K562 (cell line): ENCODE measurements around the gene RNF152. TPM values are rescaled to one million over a fixed set of nuclear protein-coding genes. Genes with fewer than 3 reads are reported as not detected.
"Not testable (repeated sequence)": the region's sequence is repeated elsewhere in the genome, so short reads cannot be mapped to it uniquely, and the experiment has no call there.

ENCODE experiments used
- ATAC-seq: fragments of 200-7000 bp; cut with Tn5 transposase; 3 replicates; pipeline ENCODE4 v1.9.1; 2020; ENCODE audit warnings: moderate library complexity
- BruUV-seq: library from RNA; stranded (reverse); fragments of 400-500 nt; replicated peaks from 2 replicates; lab custom pipeline; 2021; lab: Mats Ljungman, UMichigan
- CTCF ChIA-PET: fragments of 300-600 bp; formaldehyde crosslinking; extraction: SDS; loops from one replicate; lab custom pipeline; 2021; ENCODE audit warnings: low intra/inter-chr PET ratio; lab: Yijun Ruan, JAX
- POLR2A ChIA-PET: fragments of 300-600, 350-650 bp; sonication (Branson Sonifier 250); formaldehyde crosslinking; extraction: SDS; loops from one replicate; lab custom pipeline; 2021; ENCODE audit warnings: antibody characterized with exemption, inconsistent platforms; lab: Yijun Ruan, JAX
- DNase-seq, 4 experiments: peaks; one replicate each; pipeline versions ENCODE4 v3.0.0 to v3.0.0-alpha.2; 2011 to 2018; ENCODE audit warnings: low spot score in 3 of 4, mixed read lengths in 3 of 4; ENCODE audit errors: extremely low read depth in 1 of 4
- FAIRE-seq: peaks from 2 replicates; lab custom pipeline; 2011; peaks lifted over from hg19 to GRCh38; lab: Jason Lieb, UNC
- H2AFZ ChIP-seq: 2 replicates; pipeline ENCODE4 v1.6.0; 2011; ENCODE audit warnings: low read depth, low read length, control low read depth, inconsistent platforms
- H3K27ac ChIP-seq: fragments of 200-600 bp; 3 replicates; pipeline ENCODE4 v1.8.0; 2011; ENCODE audit warnings: low read depth, mild to moderate bottlenecking, control low read depth, inconsistent platforms, low read length, moderate library complexity, mixed read lengths; ENCODE audit errors: extremely low read depth
- H3K27me3 ChIP-seq, 2 experiments: fragments of 300-600 bp in 1 of 2; 2 replicates in 1 of 2; 3 replicates in 1 of 2; pipeline versions ENCODE4 v1.6.0 to v1.8.0; 2011; ENCODE audit warnings: inconsistent platforms in 2 of 2, low read length in 2 of 2, mild to moderate bottlenecking in 1 of 2, mixed read lengths in 1 of 2, moderate library complexity in 1 of 2; ENCODE audit not compliant: control insufficient read depth in 2 of 2, insufficient read depth in 2 of 2
- H3K36me3 ChIP-seq: fragments of 300-600 bp; 3 replicates; pipeline ENCODE4 v1.8.0; 2011; ENCODE audit warnings: mild to moderate bottlenecking, low read length, inconsistent platforms; ENCODE audit not compliant: control insufficient read depth, insufficient read depth
- H3K4me1 ChIP-seq, 2 experiments: fragments of 200-600 bp in 1 of 2; replicated peaks in 1 of 2; 2 replicates in 1 of 2; 3 replicates in 1 of 2; pipeline versions ENCODE4 v1.5.1 to v1.8.0; 2011; ENCODE audit warnings: inconsistent platforms in 2 of 2, low read length in 2 of 2, mild to moderate bottlenecking in 1 of 2, mixed read lengths in 1 of 2, moderate library complexity in 1 of 2; ENCODE audit not compliant: control insufficient read depth in 2 of 2, insufficient read depth in 2 of 2
- H3K4me2 ChIP-seq: 2 replicates; pipeline ENCODE4 v1.6.1; 2011; ENCODE audit warnings: low read length, control low read depth, inconsistent platforms, mixed read lengths; ENCODE audit not compliant: insufficient read depth
- H3K4me3 ChIP-seq: fragments of 200-600 bp; sonication (generic), shearing (Covaris generic); 2 replicates; pipeline ENCODE4 v1.5.1; 2016; ENCODE audit warnings: control low read depth, inconsistent platforms
- H3K79me2 ChIP-seq: fragments of 200-600 bp; 3 replicates; pipeline ENCODE4 v1.8.0; 2011; ENCODE audit warnings: low read length, inconsistent platforms; ENCODE audit not compliant: control insufficient read depth, insufficient read depth
- H3K9ac ChIP-seq, 2 experiments: 2 replicates each; pipeline versions ENCODE4 v1.6.0 to v1.6.1; 2011; ENCODE audit warnings: low read depth in 2 of 2, low read length in 2 of 2, control low read depth in 1 of 2, inconsistent platforms in 1 of 2, mild to moderate bottlenecking in 1 of 2, mixed read lengths in 1 of 2; ENCODE audit not compliant: insufficient read depth in 1 of 2
- H3K9me1 ChIP-seq: one replicate; pipeline ENCODE4 v1.6.0; 2011; ENCODE audit warnings: inconsistent platforms, mild to moderate bottlenecking, low read length, moderate library complexity; ENCODE audit not compliant: control insufficient read depth, insufficient read depth
- H3K9me3 ChIP-seq: replicated peaks from 2 replicates; pipeline ENCODE4 v1.5.1; 2011; ENCODE audit warnings: low read depth, low read length, inconsistent platforms; ENCODE audit not compliant: control insufficient read depth, insufficient read depth
- H4K20me1 ChIP-seq: replicated peaks from 2 replicates; pipeline ENCODE4 v1.6.1; 2011; ENCODE audit warnings: low read length, inconsistent platforms, mixed read lengths; ENCODE audit not compliant: control insufficient read depth, insufficient read depth
- ARID3A ChIP-seq: IDR thresholded peaks from 2 replicates; pipeline ENCODE4 v1.6.1; 2012; ENCODE audit warnings: low read depth, low read length, improper control_type of control experiment, borderline replicate concordance
- DPF2 ChIP-seq: fragments of 450-650 bp; IDR thresholded peaks from 2 replicates; pipeline ENCODE4 v1.6.1; 2016
- HLTF ChIP-seq: fragments of 450-650 bp; IDR thresholded peaks from 2 replicates; pipeline ENCODE4 v1.6.1; 2016
- KDM5B ChIP-seq: fragments of 200-600 bp; sonication (generic); IDR thresholded peaks from 2 replicates; pipeline ENCODE4 v1.6.1; 2012; ENCODE audit warnings: low read depth, mild to moderate bottlenecking, moderate library complexity, low read length, control low read depth, inconsistent platforms; ENCODE audit not compliant: insufficient replicate concordance
- MYBL2 ChIP-seq, 2 experiments: fragments of 450-650 bp in 1 of 2; sonication (generic) in 1 of 2; formaldehyde crosslinking in 1 of 2; IDR thresholded peaks; 2 replicates each; pipeline versions ENCODE4 v1.6.1 to v1.8.1; 2017 to 2022; ENCODE audit warnings: borderline replicate concordance in 1 of 2, inconsistent platforms in 1 of 2, low read depth in 1 of 2, mild to moderate bottlenecking in 1 of 2, missing genetic modification reagents in 1 of 2, moderate library complexity in 1 of 2
- POU5F1 ChIP-seq: fragments of 150-350 bp; IDR thresholded peaks from 2 replicates; pipeline ENCODE4 v1.6.1; 2014; ENCODE audit warnings: borderline replicate concordance, low read length, low read depth, mild to moderate bottlenecking; ENCODE audit not compliant: partially characterized antibody
- SMC3 ChIP-seq: conservative IDR thresholded peaks from 2 replicates; pipeline ENCODE4 v1.6.1; 2011; ENCODE audit warnings: low read depth, low read length, improper control_type of control experiment; ENCODE audit not compliant: insufficient read depth
- STAT5A ChIP-seq: IDR thresholded peaks from 2 replicates; pipeline ENCODE4 v1.6.1; 2012; ENCODE audit warnings: low read length, inconsistent platforms, borderline replicate concordance
- THAP7 ChIP-seq: fragments of 250-450 bp; sonication (Bioruptor Pico); IDR thresholded peaks from 2 replicates; pipeline ENCODE4 v1.5.0; 2021
- WGBS: fragments of 100-300 bp; shearing (Covaris generic); methylation state at CpG from one replicate; pipeline ENCODE4 v1.1.6; 2016; ENCODE audit warnings: low coverage, mixed read lengths; ENCODE audit not compliant: insufficient coverage; ENCODE audit errors: missing lambda C conversion rate; 5-methylcytosine and 5-hydroxymethylcytosine counted together
- in situ Hi-C: fragments of 300-500 bp; cut with MboI; formaldehyde crosslinking; loops from 4 replicates; pipeline ENCODE4 v1.15.0; 2018; ENCODE audit warnings: inconsistent platforms, mixed read lengths
- intact Hi-C: fragments of 100-400 bp; cut with micrococcal nuclease; formaldehyde crosslinking; loops from 2 replicates; pipeline ENCODE4 v1.14.2; 2022
- polyA plus RNA-seq, 8 experiments: library from polyadenylated mRNA; depleted of rRNA in 4 of 8; stranded (reverse) in 5 of 8; unstranded in 3 of 8; fragments of >200 nt; fragmentation: Nextera tagmentation in 2 of 8; fragmentation: Illumina TruSeq in 1 of 8; extraction: Ambion mirVana in 2 of 8; extraction: Trizol in 1 of 8; gene quantifications; 2 replicates each; pipeline versions ENCODE4 v1.2.1 to v1.2.3, GENCODE V29; 2011 to 2014; ENCODE audit warnings: inconsistent platforms in 1 of 8, missing spikeins in 1 of 8
- total RNA-seq, 7 experiments: library from RNA; depleted of rRNA in 6 of 7; stranded (reverse); fragments of >200 nt in 6 of 7; fragmentation: Illumina TruSeq in 2 of 7; extraction: Trizol in 2 of 7; gene quantifications; 2 replicates each; pipeline versions ENCODE4 v1.2.1 to v1.2.3, GENCODE V29; 2011 to 2021; ENCODE audit warnings: low replicate concordance in 1 of 7
- TF ChIP-seq, protein P1 (sequence below): fragments of 250-450 bp; sonication (Bioruptor Pico); IDR thresholded peaks from 2 replicates; pipeline ENCODE4 v1.8.0; 2021; ENCODE audit warnings: moderate library complexity, mild to moderate bottlenecking, inconsistent platforms
- TF ChIP-seq, protein P2 (sequence below): fragments of 250-450 bp; sonication (Bioruptor Pico); IDR thresholded peaks from 2 replicates; pipeline ENCODE4 v1.8.0; 2022; ENCODE audit warnings: inconsistent platforms

The RNF152 gene
- total and polyA plus RNA-seq, 9 of the 15 experiments (the other 6 are each of a cell fraction or from before 2014, with no cell fraction given) = 0.04 to 0.05 TPM; not detected in 7

DNA sequence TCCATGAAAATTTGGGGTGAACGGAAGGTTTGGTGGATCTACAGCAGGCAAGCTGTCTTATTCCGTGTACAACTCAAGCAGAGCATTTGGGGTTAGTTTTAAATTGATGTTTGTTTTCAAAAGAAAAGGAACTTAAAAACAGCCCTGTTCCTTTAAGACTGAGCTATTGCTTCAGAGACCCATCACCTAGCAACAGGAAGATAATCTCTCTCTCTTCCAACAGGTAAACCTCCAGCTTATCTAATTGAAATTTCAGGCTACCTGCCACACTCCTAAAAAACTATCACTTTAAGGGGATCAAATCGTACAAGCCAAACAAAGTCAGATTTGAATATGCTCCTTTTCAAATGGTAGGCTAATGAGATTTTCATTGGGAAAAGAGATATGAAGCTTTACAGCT, 101.8 kb downstream of the RNF152 start:
- no peak for DNase-seq
- no peaks in the 10 kb centered on the region for H3K9me3 ChIP-seq
- no peaks in the 10 kb centered on the region for H3K36me3 ChIP-seq
- WGBS = 0% methylated on average over 3 of the region's 3 CpGs
- no peak overlapping the region for H3K27ac ChIP-seq
- no peak overlapping the region for H2AFZ ChIP-seq
- H3K9ac ChIP-seq = no peak overlapping the region
- no peaks in the 10 kb centered on the region for H3K79me2 ChIP-seq
- no peaks in the 10 kb centered on the region for H3K9me1 ChIP-seq
- H4K20me1 ChIP-seq = no peaks in the 10 kb centered on the region
- TF ChIP-seq STAT5A (no peak), DPF2 (no peak), SMC3 (no peak), HLTF (no peak), ARID3A (no peak), KDM5B (no peak), POU5F1 (no peak), MYBL2 (IDR thresholded peaks at IDR 0.05; ENCODE audit: low read depth) (no peak), MYBL2 (CRISPR knock-in tag; IDR thresholded peaks at IDR 0.05; ENCODE audit: borderline replicate concordance) (no peak), THAP7 (CRISPR knock-in tag) (no peak)
- TF ChIP-seq, protein P1, sequence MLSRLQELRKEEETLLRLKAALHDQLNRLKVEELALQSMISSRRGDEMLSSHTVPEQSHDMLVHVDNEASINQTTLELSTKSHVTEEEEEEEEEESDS (CRISPR knock-in tag) = no peak
- TF ChIP-seq, protein P2, sequence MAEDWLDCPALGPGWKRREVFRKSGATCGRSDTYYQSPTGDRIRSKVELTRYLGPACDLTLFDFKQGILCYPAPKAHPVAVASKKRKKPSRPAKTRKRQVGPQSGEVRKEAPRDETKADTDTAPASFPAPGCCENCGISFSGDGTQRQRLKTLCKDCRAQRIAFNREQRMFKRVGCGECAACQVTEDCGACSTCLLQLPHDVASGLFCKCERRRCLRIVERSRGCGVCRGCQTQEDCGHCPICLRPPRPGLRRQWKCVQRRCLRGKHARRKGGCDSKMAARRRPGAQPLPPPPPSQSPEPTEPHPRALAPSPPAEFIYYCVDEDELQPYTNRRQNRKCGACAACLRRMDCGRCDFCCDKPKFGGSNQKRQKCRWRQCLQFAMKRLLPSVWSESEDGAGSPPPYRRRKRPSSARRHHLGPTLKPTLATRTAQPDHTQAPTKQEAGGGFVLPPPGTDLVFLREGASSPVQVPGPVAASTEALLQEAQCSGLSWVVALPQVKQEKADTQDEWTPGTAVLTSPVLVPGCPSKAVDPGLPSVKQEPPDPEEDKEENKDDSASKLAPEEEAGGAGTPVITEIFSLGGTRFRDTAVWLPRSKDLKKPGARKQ = no peak
- no peak overlapping the region for H3K4me3 ChIP-seq
- H3K4me1 ChIP-seq = no peaks in the 10 kb centered on the region
- no peak overlapping the region for H3K4me2 ChIP-seq
- intact Hi-C loops = no loop called here
- no peak for FAIRE-seq
- ChIA-PET POLR2A (no interaction called here), CTCF (no interaction called here)
- in situ Hi-C loops = no loop called here
- BruUV-seq = no TSS peak
- ATAC-seq = no peak
- H3K27me3 ChIP-seq = no peaks in the 10 kb centered on the region

- H3K9ac ChIP-seq, BruUV-seq, H3K9me3 ChIP-seq, CTCF ChIA-PET, in situ Hi-C loops, H4K20me1 ChIP-seq, POLR2A ChIA-PET, ATAC-seq, H3K9me1 ChIP-seq, H2AFZ ChIP-seq, H3K27ac ChIP-seq, H3K4me1 ChIP-seq, H3K79me2 ChIP-seq, H3K36me3 ChIP-seq, H3K27me3 ChIP-seq, H3K4me3 ChIP-seq, intact Hi-C loops, DNase-seq, H3K4me2 ChIP-seq, FAIRE-seq: not testable (repeated sequence)
- WGBS = 0% methylated on average over 1 of the region's 1 CpG
Observed at GRCh38 chr18:61787011-61787670, 105.7 kb downstream of the RNF152 start.
